Endothelial cell of umbilical vein (primary cell): ENCODE data around the gene EPB41L3. TPM values are rescaled to one million over a fixed set of nuclear protein-coding genes. Genes with fewer than 3 reads are reported as not detected.

ENCODE experiments used
- BruUV-seq: library from RNA; stranded (reverse); fragments of 400-500 nt; replicated peaks from 2 replicates; lab custom pipeline; 2021; lab: Mats Ljungman, UMichigan
- CTCF ChIA-PET: fragments of 300-600, 350-600 bp; sonication (Branson Sonifier 250); formaldehyde crosslinking; loops from one replicate; lab custom pipeline; 2021; ENCODE audit warnings: antibody characterized with exemption, inconsistent platforms; lab: Charles Lee
- POLR2A ChIA-PET: fragments of 300-600, 350-600 bp; sonication (Branson Sonifier 250); formaldehyde crosslinking; loops from one replicate; lab custom pipeline; 2021; ENCODE audit warnings: antibody characterized with exemption, inconsistent platforms; lab: Charles Lee
- DNase-seq: peaks from one replicate; pipeline ENCODE4 v3.0.0-alpha.2; 2011; ENCODE audit warnings: low read depth, low spot score
- FAIRE-seq: peaks from 2 replicates; lab custom pipeline; 2011; peaks lifted over from hg19 to GRCh38; lab: Jason Lieb, UNC
- H2AFZ ChIP-seq: 2 replicates; pipeline ENCODE4 v1.6.0; 2012; ENCODE audit warnings: low read depth, low read length, control low read depth, inconsistent platforms
- H3K27ac ChIP-seq: 2 replicates; pipeline ENCODE4 v1.5.1; 2011; ENCODE audit warnings: low read depth, mild to moderate bottlenecking, control low read depth, low read length, moderate library complexity; ENCODE audit not compliant: insufficient read depth
- H3K27me3 ChIP-seq, 2 experiments: 2 replicates each; pipeline versions ENCODE4 v1.6.0 to v1.6.1; 2011; ENCODE audit warnings: low read length in 2 of 2, mixed read lengths in 1 of 2; ENCODE audit not compliant: control insufficient read depth in 2 of 2, insufficient read depth in 2 of 2
- H3K36me3 ChIP-seq, 2 experiments: 2 replicates in 1 of 2; 3 replicates in 1 of 2; pipeline ENCODE4 v1.5.1; 2011; ENCODE audit warnings: low read length in 2 of 2, mild to moderate bottlenecking in 1 of 2, moderate library complexity in 1 of 2; ENCODE audit not compliant: control insufficient read depth in 2 of 2, insufficient read depth in 2 of 2; ENCODE audit errors: extremely low read depth in 1 of 2
- H3K4me1 ChIP-seq: 3 replicates; pipeline ENCODE4 v1.5.1; 2011; ENCODE audit warnings: mild to moderate bottlenecking, low read length; ENCODE audit not compliant: control insufficient read depth, insufficient read depth; ENCODE audit errors: extremely low read depth
- H3K4me2 ChIP-seq: 2 replicates; pipeline ENCODE4 v1.6.1; 2011; ENCODE audit warnings: low read length, control low read depth, mixed read lengths; ENCODE audit not compliant: insufficient read depth
- H3K4me3 ChIP-seq, 3 experiments: fragments of 200-600 bp in 1 of 3; sonication (generic), shearing (Covaris generic) in 1 of 3; replicated peaks in 1 of 3; 2 replicates each; pipeline ENCODE4 v1.5.1; 2011 to 2016; ENCODE audit warnings: control low read depth in 3 of 3, low read length in 3 of 3, mild to moderate bottlenecking in 2 of 3, inconsistent platforms in 1 of 3, low read depth in 1 of 3, moderate library complexity in 1 of 3; ENCODE audit not compliant: insufficient read depth in 1 of 3
- H3K79me2 ChIP-seq: 2 replicates; pipeline ENCODE4 v1.6.0; 2012; ENCODE audit warnings: low read length, inconsistent platforms; ENCODE audit not compliant: control insufficient read depth, insufficient read depth
- H3K9ac ChIP-seq: replicated peaks from 2 replicates; pipeline ENCODE3; 2011; ENCODE audit warnings: low read length, control low read depth; ENCODE audit not compliant: insufficient read depth; ENCODE audit errors: extremely low read depth
- H3K9me1 ChIP-seq: replicated peaks from 3 replicates; pipeline ENCODE4 v1.6.0; 2011; ENCODE audit warnings: mild to moderate bottlenecking, low read length; ENCODE audit not compliant: control insufficient read depth, insufficient read depth; ENCODE audit errors: extremely low read depth
- H3K9me3 ChIP-seq: replicated peaks from 2 replicates; pipeline ENCODE4 v1.5.1; 2012; ENCODE audit warnings: low read length, inconsistent platforms; ENCODE audit not compliant: control insufficient read depth, insufficient read depth
- H4K20me1 ChIP-seq: replicated peaks from 2 replicates; pipeline ENCODE3; 2011; ENCODE audit warnings: mild to moderate bottlenecking, low read length; ENCODE audit not compliant: control insufficient read depth, insufficient read depth; ENCODE audit errors: extremely low read depth
- CTCF ChIP-seq, 2 donors: IDR thresholded peaks; 1 replicate in 1 of 2; 2 replicates in 1 of 2; pipeline ENCODE4 v1.5.1; 2011; ENCODE audit warnings: low read length in 2 of 2, mild to moderate bottlenecking in 2 of 2, moderate library complexity in 2 of 2, control low read depth in 1 of 2, inconsistent platforms in 1 of 2, low read depth in 1 of 2; ENCODE audit not compliant: insufficient read depth in 1 of 2; ENCODE audit errors: extremely low read depth in 1 of 2
- EZH2 ChIP-seq: IDR thresholded peaks from 2 replicates; pipeline ENCODE4 v1.6.1; 2012; ENCODE audit warnings: borderline replicate concordance, low read depth, mild to moderate bottlenecking, moderate library complexity, low read length, inconsistent platforms; ENCODE audit not compliant: severe bottlenecking
- FOS ChIP-seq: IDR thresholded peaks from 2 replicates; pipeline ENCODE4 v1.6.1; 2011; ENCODE audit warnings: mild to moderate bottlenecking, low read length, moderate library complexity, borderline replicate concordance; ENCODE audit not compliant: insufficient read depth
- GATA2 ChIP-seq: IDR thresholded peaks from 2 replicates; pipeline ENCODE4 v1.7.0; 2011; ENCODE audit warnings: low read depth, mild to moderate bottlenecking, moderate library complexity, mixed read lengths, low read length; ENCODE audit not compliant: insufficient read length, insufficient read depth
- JUN ChIP-seq: IDR thresholded peaks from 2 replicates; pipeline ENCODE4 v1.6.1; 2011; ENCODE audit warnings: borderline replicate concordance, low read depth; ENCODE audit not compliant: insufficient read length, insufficient read depth
- dilution Hi-C: fragments of 300-500 bp; cut with MboI; formaldehyde crosslinking; loops from one replicate; pipeline ENCODE4 v1.15.0; 2019; ENCODE audit warnings: low sequenced_read_pairs; ENCODE audit not compliant: extremely low pct_ligation_motif_present
- intact Hi-C: fragments of 100-400 bp; cut with micrococcal nuclease; formaldehyde crosslinking; loops from one replicate; pipeline ENCODE4 v1.10.0; 2022
- polyA plus RNA-seq, 4 experiments: library from polyadenylated mRNA; depleted of rRNA in 3 of 4; stranded (reverse) in 3 of 4; unstranded in 1 of 4; fragments of >200 nt; gene quantifications; 2 replicates each; pipeline versions ENCODE4 v1.2.1 to v1.2.3, GENCODE V29; 2011 to 2012; ENCODE audit warnings: missing spikeins in 1 of 4
- total RNA-seq: library from RNA; stranded (reverse); gene quantifications from 2 replicates; pipeline ENCODE4 v1.2.3, GENCODE V29; 2021

EPB41L3 gene
- total and polyA plus RNA-seq, 2 donors (not counting 3 experiments of a cell fraction or from before 2014, with no cell fraction given): 38.9 to 114 TPM

- TF ChIP-seq FOS: peak; percentile 16
- peak; percentile 80 for TF ChIP-seq GATA2
- no peak for TF ChIP-seq EZH2
- peak; percentile 81 for DNase-seq
- ChIA-PET CTCF (interaction anchor here (1.0 to 3.2 kb wide), 9 partner anchors 9 to 94 kb away, joined by 3 to 24 read pairs (median 6); no protein-coding TSS in a partner anchor), POLR2A (interaction anchor here (0.7 kb wide), 1 partner anchor 37 kb away, joined by 3 read pairs; no protein-coding TSS in a partner anchor)
- H3K9ac ChIP-seq: peak overlapping the region; percentile 61
- no peaks in the 10 kb centered on the region for H4K20me1 ChIP-seq
- dilution Hi-C loops: no loop called here
- H2AFZ ChIP-seq: peak overlapping the region; percentile 8
- peak overlapping the region; percentile 85 for H3K4me2 ChIP-seq
- H3K4me1 ChIP-seq: peaks cover 57% of the 10 kb centered on the region
- H3K9me3 ChIP-seq: no peaks in the 10 kb centered on the region
- no peaks in the 10 kb centered on the region for H3K27me3 ChIP-seq
- TSS peak; percentile 68 for BruUV-seq
- no peaks in the 10 kb centered on the region for H3K9me1 ChIP-seq
- H3K36me3 ChIP-seq: no peaks in the 10 kb centered on the region
- peaks cover 83% of the 10 kb centered on the region for H3K79me2 ChIP-seq
- H3K27ac ChIP-seq: peak overlapping the region; percentile 87
- intact Hi-C loops: loop anchor here (1.0 to 2.0 kb wide), 4 partner anchors 19 to 63 kb away; no protein-coding TSS in a partner anchor
- peak; percentile 75 for FAIRE-seq
- H3K4me3 ChIP-seq: peak overlapping the region in 2 of 3 experiments; percentile 14 to 37
Measured at GRCh38 chr18:5519448-5520298, 24.1 kb downstream of the EPB41L3 start.

GRCh38 chr18:5518899-5519371 is 24.9 kb downstream of the EPB41L3 start:
- dilution Hi-C loops (no loop called here), intact Hi-C loops (loop anchor here (1.0 to 2.0 kb wide), 3 partner anchors 27 to 63 kb away; no protein-coding TSS in a partner anchor)
- BruUV-seq: no TSS peak
- ChIA-PET CTCF (interaction anchor here (2.1 to 3.2 kb wide), 6 partner anchors 9 to 93 kb away, joined by 5 to 24 read pairs (median 18); no protein-coding TSS in a partner anchor), POLR2A (no interaction called here)
- peak overlapping the region in 2 of 3 experiments; percentile 14 to 37 for H3K4me3 ChIP-seq
- H3K79me2 ChIP-seq: peaks cover 82% of the 10 kb centered on the region
- H3K4me2 ChIP-seq: peak overlapping the region; percentile 85
- TF ChIP-seq JUN (peak; percentile 70), CTCF (IDR thresholded peaks at IDR 0.05; ENCODE audit: extremely low read depth in 1 of 2, insufficient read depth in 1 of 2, low read depth in 1 of 2, low read length in 2 of 2) (no peak), FOS (peak; percentile 83), GATA2 (peak; percentile 74)
- peak overlapping the region; percentile 61 for H3K9ac ChIP-seq
- no peaks in the 10 kb centered on the region for H3K36me3 ChIP-seq
- DNase-seq: peak; percentile 81
- no peaks in the 10 kb centered on the region for H3K27me3 ChIP-seq
- no peaks in the 10 kb centered on the region for H3K9me1 ChIP-seq
- H2AFZ ChIP-seq: peak overlapping the region; percentile 8
- H4K20me1 ChIP-seq: no peaks in the 10 kb centered on the region
- H3K4me1 ChIP-seq: peaks cover 57% of the 10 kb centered on the region
- no peak for FAIRE-seq
- no peaks in the 10 kb centered on the region for H3K9me3 ChIP-seq
- peak overlapping the region; percentile 87 for H3K27ac ChIP-seq
